HEK293 (cell line): ENCODE results near the gene MARCHF9.
A peak's percentile ranks its signal among the peaks of the same experiment; 100 is the strongest.

Experiments
- CTCF ChIA-PET: fragments of 350-600 bp; formaldehyde crosslinking; extraction: SDS; loops from one replicate; lab custom pipeline; 2021; ENCODE audit warnings: antibody characterized with exemption; lab: Yijun Ruan, JAX
- POLR2A ChIA-PET: fragments of 300-600 bp; formaldehyde crosslinking; extraction: SDS; loops from one replicate; lab custom pipeline; 2020; ENCODE audit warnings: antibody characterized with exemption, inconsistent platforms; lab: Yijun Ruan, JAX
- H3K27ac ChIP-seq: fragments of 200-500 bp; sonication (Bioruptor generic); 2 replicates; pipeline ENCODE4 v1.5.1; 2014; ENCODE audit warnings: low read depth, low read length, control low read depth, inconsistent platforms; ENCODE audit errors: extremely low read depth
- H3K36me3 ChIP-seq, 2 experiments: fragments of 200-500 bp in 1 of 2; sonication (Bioruptor generic) in 1 of 2; 1 replicate in 1 of 2; 2 replicates in 1 of 2; pipeline ENCODE4 v1.5.1; 2014 to 2017; ENCODE audit warnings: inconsistent platforms in 2 of 2, low read length in 2 of 2; ENCODE audit not compliant: control insufficient read depth in 2 of 2, insufficient read depth in 1 of 2
- H3K4me1 ChIP-seq: fragments of 200-500 bp; sonication (Bioruptor generic); 2 replicates; pipeline ENCODE4 v1.5.1; 2014; ENCODE audit warnings: mild to moderate bottlenecking, low read length, inconsistent platforms; ENCODE audit not compliant: control insufficient read depth, insufficient read depth
- H3K4me3 ChIP-seq: 2 replicates; pipeline ENCODE4 v1.5.1; 2011; ENCODE audit warnings: low read depth, mild to moderate bottlenecking, control low read depth, low read length, moderate library complexity
- H3K9me3 ChIP-seq: fragments of 200-500 bp; sonication (Bioruptor generic); 2 replicates; pipeline ENCODE4 v1.5.1; 2014; ENCODE audit warnings: low read depth, low read length, inconsistent platforms; ENCODE audit not compliant: control insufficient read depth, insufficient read depth
- BCL11B ChIP-seq: fragments of 450-650 bp; formaldehyde crosslinking; IDR thresholded peaks from 2 replicates; pipeline ENCODE4 v1.5.1; 2016; ENCODE audit warnings: low read depth, missing biosample characterization, missing genetic modification characterization
- GLI4 ChIP-seq: fragments of 450-650 bp; formaldehyde crosslinking; IDR thresholded peaks from 2 replicates; pipeline ENCODE4 v1.5.1; 2016; ENCODE audit warnings: missing biosample characterization, missing genetic modification characterization
- KLF9 ChIP-seq: fragments of 450-650 bp; formaldehyde crosslinking; IDR thresholded peaks from 2 replicates; pipeline ENCODE4 v1.5.1; 2016; ENCODE audit warnings: missing biosample characterization, missing genetic modification characterization, low read depth
- MZF1 ChIP-seq: fragments of 450-650 bp; formaldehyde crosslinking; IDR thresholded peaks from 2 replicates; pipeline ENCODE4 v1.5.1; 2017; ENCODE audit warnings: missing biosample characterization, missing genetic modification characterization, borderline replicate concordance
- PRDM1 ChIP-seq: fragments of 450-650 bp; formaldehyde crosslinking; IDR thresholded peaks from 2 replicates; pipeline ENCODE4; 2016; ENCODE audit warnings: missing biosample characterization, missing genetic modification characterization
- SCRT2 ChIP-seq: fragments of 450-650 bp; formaldehyde crosslinking; IDR thresholded peaks from 2 replicates; pipeline ENCODE4 v1.5.1; 2016; ENCODE audit warnings: missing biosample characterization, missing genetic modification characterization
- TCF7L2 ChIP-seq: IDR thresholded peaks from 2 replicates; pipeline ENCODE4 v1.6.1; 2011; ENCODE audit warnings: low read depth, mild to moderate bottlenecking, inconsistent platforms, low read length, moderate library complexity, borderline replicate concordance
- ZNF114 ChIP-seq: fragments of 450-650 bp; formaldehyde crosslinking; IDR thresholded peaks from 2 replicates; pipeline ENCODE4 v1.5.0; 2017; ENCODE audit warnings: missing biosample characterization, missing genetic modification characterization
- ZNF341 ChIP-seq: fragments of 450-650 bp; formaldehyde crosslinking; IDR thresholded peaks from 2 replicates; pipeline ENCODE4; 2016; ENCODE audit warnings: low read depth, missing biosample characterization, missing genetic modification characterization
- ZNF423 ChIP-seq: fragments of 450-650 bp; formaldehyde crosslinking; IDR thresholded peaks from 2 replicates; pipeline ENCODE4 v1.5.1; 2016; ENCODE audit warnings: missing biosample characterization, missing genetic modification characterization
- ZNF473 ChIP-seq: fragments of 450-650 bp; formaldehyde crosslinking; IDR thresholded peaks from 2 replicates; pipeline ENCODE4 v1.5.1; 2017; ENCODE audit warnings: missing biosample characterization, missing genetic modification characterization
- ZNF48 ChIP-seq: fragments of 450-650 bp; formaldehyde crosslinking; IDR thresholded peaks from 2 replicates; pipeline ENCODE4 v1.5.1; 2016; ENCODE audit warnings: missing biosample characterization, missing genetic modification characterization
- ZNF488 ChIP-seq: fragments of 450-650 bp; formaldehyde crosslinking; IDR thresholded peaks from 2 replicates; pipeline ENCODE4 v1.5.1; 2016; ENCODE audit warnings: missing biosample characterization, missing genetic modification characterization
- ZNF510 ChIP-seq: fragments of 450-650 bp; formaldehyde crosslinking; IDR thresholded peaks from 2 replicates; pipeline ENCODE4 v1.5.1; 2018; ENCODE audit warnings: mild to moderate bottlenecking, missing genetic modification characterization, missing biosample characterization; ENCODE audit not compliant: insufficient replicate concordance
- ZNF626 ChIP-seq: fragments of 450-650 bp; sonication (Bioruptor Pico); formaldehyde crosslinking; IDR thresholded peaks from 2 replicates; pipeline ENCODE4 v1.5.1; 2018; ENCODE audit warnings: missing biosample characterization, missing genetic modification characterization, inconsistent platforms
- ZNF776 ChIP-seq: fragments of 450-650 bp; formaldehyde crosslinking; IDR thresholded peaks from 2 replicates; pipeline ENCODE4 v1.5.0; 2017; ENCODE audit warnings: missing biosample characterization, missing genetic modification characterization, borderline replicate concordance
- ZNF792 ChIP-seq: fragments of 450-650 bp; formaldehyde crosslinking; IDR thresholded peaks from 2 replicates; pipeline ENCODE4 v1.5.1; 2016; ENCODE audit warnings: missing biosample characterization, missing genetic modification characterization
- ZSCAN16 ChIP-seq: fragments of 450-650 bp; formaldehyde crosslinking; IDR thresholded peaks from 2 replicates; pipeline ENCODE4 v1.5.1; 2016; ENCODE audit warnings: missing biosample characterization, missing genetic modification characterization
- ZSCAN4 ChIP-seq: fragments of 450-650 bp; formaldehyde crosslinking; IDR thresholded peaks from 2 replicates; pipeline ENCODE4 v1.5.1; 2017; ENCODE audit warnings: missing biosample characterization, missing genetic modification characterization

Gene MARCHF9

DNA sequence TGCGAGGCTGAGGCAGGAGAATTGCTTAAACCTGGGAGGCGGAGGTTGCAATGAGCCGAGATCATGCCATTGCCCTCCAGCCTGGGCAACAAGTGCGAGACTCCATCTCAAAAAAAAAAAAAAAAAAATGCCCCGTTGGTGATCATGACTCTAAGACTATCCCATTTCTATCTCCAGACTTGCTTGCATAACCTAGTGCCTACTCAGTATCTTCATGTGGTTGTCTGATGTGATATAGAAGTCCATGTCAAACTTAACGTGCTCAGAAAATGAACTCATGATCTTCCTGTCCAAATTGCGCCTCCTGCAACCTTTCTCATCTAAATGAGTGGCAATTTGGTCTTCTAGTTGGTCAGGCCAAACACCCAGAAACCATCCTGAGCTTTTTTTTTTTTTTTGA, 23.0 kb downstream of the MARCHF9 start:
- TF ChIP-seq SCRT2 (tag by site-specific recombination) (0 out of 2 replicates have a peak, but pooled peaks have one; percentile 36), ZNF473 (tag by site-specific recombination) (no peak)
- CTCF ChIA-PET, result interaction anchor here (0.6 to 1.0 kb wide), 3 partner anchors 11 to 38 kb away, joined by 3 to 4 read pairs (median 3); no protein-coding TSS in a partner anchor
- Histone ChIP-seq H3K4me3 (no peak overlapping the region), H3K9me3 (no peaks in the 10 kb centered on the region), H3K4me1 (0 out of 2 replicates have a peak, but pooled peaks cover 3% of the 10 kb centered on the region), H3K36me3 (peaks cover 5 to 30% of the 10 kb centered on the region in 2 experiments; a peak in 2 of 3 replicates), H3K27ac (no peak overlapping the region)
- POLR2A ChIA-PET, result interaction anchor here (1.0 kb wide), 1 partner anchor 17 kb away, joined by 3 read pairs; no protein-coding TSS in a partner anchor

DNA sequence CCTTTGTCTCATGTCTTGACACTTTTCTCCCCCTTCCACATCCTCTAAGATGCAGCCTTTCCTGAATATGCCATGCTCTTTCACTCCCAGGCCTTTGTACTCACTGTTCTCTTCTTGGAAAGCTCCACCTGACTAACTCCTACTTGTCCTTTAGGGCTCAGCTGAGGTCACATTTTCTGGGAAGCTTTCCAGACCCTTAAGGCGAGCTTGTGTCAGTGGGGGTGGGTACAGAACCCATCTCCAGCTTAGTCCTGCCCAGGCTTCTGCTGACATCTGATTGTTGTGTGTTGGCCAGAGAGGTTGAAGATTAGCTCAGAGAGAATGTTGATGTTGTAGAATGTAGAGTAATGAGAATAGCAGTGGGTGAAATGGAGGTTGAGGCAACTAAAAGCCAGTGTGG, 24.8 kb downstream of the MARCHF9 start:
- CTCF ChIA-PET, result interaction anchor here (1.2 to 2.9 kb wide), 2 partner anchors 20 to 23 kb away, joined by 5 to 17 read pairs; no protein-coding TSS in a partner anchor
- no peaks in the 10 kb centered on the region for H3K9me3 ChIP-seq
- H3K36me3 ChIP-seq, result peaks cover 8 to 34% of the 10 kb centered on the region in 2 experiments; a peak in 2 of 3 replicates
- POLR2A ChIA-PET, result interaction anchor here (1.2 kb wide), 1 partner anchor 15 kb away, joined by 3 read pairs; no protein-coding TSS in a partner anchor
- H3K4me3 ChIP-seq, result no peak overlapping the region
- no peak for TF ChIP-seq ZNF114
- no peak for TF ChIP-seq ZSCAN16 (tag by site-specific recombination)
- no peaks in the 10 kb centered on the region for H3K4me1 ChIP-seq
- no peak overlapping the region for H3K27ac ChIP-seq

DNA sequence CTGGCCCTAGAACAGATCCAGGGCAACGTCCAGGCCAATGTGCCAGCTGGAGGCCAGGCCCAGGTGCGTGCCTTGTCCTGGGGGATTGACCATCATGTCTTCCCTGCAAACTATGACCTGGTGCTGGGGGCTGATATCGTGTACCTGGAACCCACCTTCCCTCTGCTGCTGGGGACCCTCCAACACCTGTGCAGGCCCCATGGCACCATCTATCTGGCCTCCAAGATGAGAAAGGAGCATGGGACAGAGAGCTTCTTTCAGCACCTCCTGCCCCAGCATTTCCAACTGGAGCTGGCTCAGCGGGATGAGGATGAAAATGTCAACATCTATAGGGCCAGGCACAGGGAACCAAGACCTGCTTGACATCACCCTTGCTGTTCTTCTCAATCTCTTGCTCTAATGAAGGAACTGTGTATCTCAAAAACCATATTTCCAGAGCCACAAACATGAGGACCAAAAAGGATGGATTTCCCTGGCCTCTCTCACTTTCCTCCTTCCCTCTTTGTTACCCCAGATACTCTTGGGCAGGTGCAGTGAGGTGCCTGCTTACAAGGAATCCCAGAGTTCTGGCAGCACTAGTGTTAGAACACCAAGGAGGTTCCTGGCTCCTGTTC, 25.5 kb downstream of the MARCHF9 start:
- Histone ChIP-seq H3K27ac (no peak overlapping the region), H3K4me3 (no peak overlapping the region), H3K4me1 (no peaks in the 10 kb centered on the region), H3K9me3 (no peaks in the 10 kb centered on the region), H3K36me3 (peaks cover 14 to 38% of the 10 kb centered on the region in 2 experiments; a peak in 2 of 3 replicates)
- ChIA-PET POLR2A (interaction anchor here (0.9 to 1.2 kb wide), 2 partner anchors 16 to 36 kb away, joined by 3 read pairs; no protein-coding TSS in a partner anchor), CTCF (interaction anchor here (1.2 to 2.9 kb wide), 2 partner anchors 21 to 24 kb away, joined by 5 to 17 read pairs; no protein-coding TSS in a partner anchor)
- TF ChIP-seq ZNF626 (tag by site-specific recombination), result no peak
- no peak for TF ChIP-seq ZNF341 (tag by site-specific recombination)
- TF ChIP-seq ZNF423 (tag by site-specific recombination), result no peak
- no peak for TF ChIP-seq ZNF776 (tag by site-specific recombination)
- TF ChIP-seq ZNF48 (tag by site-specific recombination), result no peak
- TF ChIP-seq ZNF510 (tag by site-specific recombination), result no peak
- TF ChIP-seq GLI4 (tag by site-specific recombination), result no peak
- TF ChIP-seq ZSCAN4 (tag by site-specific recombination), result no peak
- no peak for TF ChIP-seq PRDM1 (tag by site-specific recombination)
- TF ChIP-seq MZF1 (tag by site-specific recombination), result no peak
- TF ChIP-seq BCL11B, result no peak
- no peak for TF ChIP-seq ZNF488 (tag by site-specific recombination)
- no peak for TF ChIP-seq TCF7L2
- no peak for TF ChIP-seq ZNF792 (tag by site-specific recombination)
- TF ChIP-seq KLF9 (tag by site-specific recombination), result no peak
